A549 treated with AZD9567 at 1 μM for 4 hours (cell line): ENCODE results near the gene BTNL3. TPM values are rescaled to one million over a fixed set of nuclear protein-coding genes. Genes with fewer than 3 reads are reported as not detected.

Source experiments
- total RNA-seq: library from RNA; stranded (reverse); fragments of 200-300 nt; extraction: Qiagen RNA extraction; gene quantifications from 5 replicates; pipeline ENCODE4 v1.2.3, GENCODE V29; 2022; ENCODE audit not compliant: insufficient read depth

The BTNL3 gene
- not detected in 5 replicates for total RNA-seq

GRCh38 chr5:180988592-180988991 is at the start of gene BTNL3:
Gene BTNL3, plus strand, starts transcription at chr5:180988846. Its CDS starts 183 bp downstream, at chr5:180989029.

DNA sequence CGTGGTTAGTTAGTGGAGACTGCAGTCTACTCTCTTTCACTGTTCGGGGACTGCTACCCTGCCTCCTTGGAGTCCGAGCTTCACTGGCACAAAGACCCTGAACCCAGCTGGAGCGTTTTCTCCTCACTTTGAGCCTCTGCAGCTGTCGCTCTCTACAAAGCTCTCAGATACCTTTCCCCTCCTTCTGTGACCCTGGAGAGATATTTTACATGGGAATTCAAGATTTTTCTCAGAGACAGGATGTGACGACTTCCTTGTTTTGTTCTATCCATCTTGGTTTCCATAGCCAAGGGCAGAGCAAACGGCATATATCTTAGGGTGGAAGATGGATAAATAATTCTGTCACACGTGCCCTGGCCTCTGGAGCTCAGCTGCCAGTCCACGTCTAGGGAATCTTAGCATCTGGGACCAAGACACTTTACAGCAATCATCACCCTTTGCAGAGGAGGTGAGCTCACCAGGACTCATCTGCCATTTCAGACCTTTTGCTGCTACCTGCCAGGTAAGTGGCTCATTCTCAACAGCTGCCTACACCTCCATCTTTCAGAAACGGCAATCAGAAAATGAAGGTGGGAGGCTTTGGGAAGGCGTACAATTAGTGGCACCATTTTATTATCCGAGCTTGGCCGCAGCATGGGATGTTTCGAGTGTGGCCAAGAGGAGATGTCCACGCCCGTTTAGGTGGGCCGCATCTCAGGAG is 51.4 kb downstream of the BTNL3 start, which contains the start of gene BTNL9:
TSS of gene BTNL9 (plus strand) at position 336 of the 700 bp plus-strand sequence. CDS start 5,224 bp downstream, outside the sequence.

Other genes starting within 250 kb of the BTNL3 start
- not detected in 5 replicates for gene OR2Y1, start 248.8 kb upstream of the BTNL3 start, total RNA-seq
- gene MGAT1, start 186.0 kb upstream of the BTNL3 start, total RNA-seq: 62.8 to 92.8 TPM (median 90.1 TPM) in 5 replicates
- gene ZFP62, start 127.6 kb upstream of the BTNL3 start, total RNA-seq: 7.9 to 9.5 TPM (median 8.5 TPM) in 5 replicates
- not detected in 5 replicates for gene BTNL8, start 89.7 kb upstream of the BTNL3 start, total RNA-seq
- 0.56 to 1.4 TPM (median 1.1 TPM) in 5 replicates for gene BTNL9, start 51.4 kb downstream of the BTNL3 start, total RNA-seq
- not detected in 5 replicates for gene OR2V1, start 142.3 kb downstream of the BTNL3 start, total RNA-seq
- not detected in 5 replicates for gene OR2V2, start 158.7 kb downstream of the BTNL3 start, total RNA-seq
- gene TRIM7, start 216.3 kb downstream of the BTNL3 start, total RNA-seq: 34.9 to 43.4 TPM (median 39.8 TPM) in 5 replicates
- gene TRIM41, start 234.4 kb downstream of the BTNL3 start, total RNA-seq: 18.2 to 28.4 TPM (median 27.4 TPM) in 5 replicates